D721Med (cell line): ENCODE results near the gene C15orf40.

ENCODE experiments used
- DNase-seq: peaks from one replicate; pipeline ENCODE4 v3.0.0; 2011; ENCODE audit warnings: low spot score; ENCODE audit not compliant: insufficient read length
- FAIRE-seq: peaks from 2 replicates; lab custom pipeline; 2011; peaks lifted over from hg19 to GRCh38; lab: Jason Lieb, UNC
- CTCF ChIP-seq: IDR thresholded peaks from 2 replicates; pipeline ENCODE4 v1.5.1; 2012; ENCODE audit warnings: mild to moderate bottlenecking, control low read depth; ENCODE audit not compliant: insufficient read depth; ENCODE audit errors: missing control alignments

Gene C15orf40

DNA sequence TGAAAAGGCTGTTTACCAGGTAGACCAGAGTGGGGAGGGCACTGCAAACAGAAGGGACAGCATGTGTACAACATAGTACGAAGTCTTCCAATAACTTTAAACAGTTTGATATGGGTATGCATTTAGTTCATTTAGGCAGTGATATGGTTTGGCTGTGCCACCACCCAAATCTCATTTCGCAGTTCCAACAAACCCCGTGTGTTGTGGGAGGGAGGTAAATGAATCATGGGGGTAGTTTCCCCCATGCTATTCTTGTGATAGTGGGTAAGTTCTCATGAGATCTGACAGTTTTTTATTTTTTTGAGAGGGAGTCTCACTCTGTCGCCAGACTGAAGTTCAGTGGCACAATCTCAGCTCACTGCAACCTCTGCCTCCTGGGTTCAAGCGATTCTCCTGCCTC, 33.0 kb downstream of the C15orf40 start:
- FAIRE-seq (no peak), DNase-seq (no peak)
- TF ChIP-seq CTCF, result no peak

DNA sequence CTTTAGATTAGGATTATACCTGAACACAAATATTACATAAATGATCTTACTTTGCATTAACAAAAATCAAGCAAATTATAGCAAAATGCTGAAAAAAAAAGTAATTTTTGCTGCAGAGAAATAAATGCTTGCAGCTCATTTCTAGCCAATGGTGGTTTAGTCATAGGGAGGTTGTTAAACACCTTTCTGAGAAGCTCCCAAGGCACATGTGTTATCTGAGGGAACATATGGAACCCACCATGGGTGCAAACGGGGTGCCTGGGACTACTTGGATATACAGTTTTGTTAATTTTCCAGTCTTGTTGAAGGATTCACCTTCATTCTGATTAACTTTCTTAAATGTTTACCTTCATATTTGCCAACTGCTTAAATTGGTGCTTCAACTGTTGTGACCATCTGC, 34.4 kb downstream of the C15orf40 start:
- no peak for TF ChIP-seq CTCF
- FAIRE-seq, result peak; percentile 11
- no peak for DNase-seq

DNA sequence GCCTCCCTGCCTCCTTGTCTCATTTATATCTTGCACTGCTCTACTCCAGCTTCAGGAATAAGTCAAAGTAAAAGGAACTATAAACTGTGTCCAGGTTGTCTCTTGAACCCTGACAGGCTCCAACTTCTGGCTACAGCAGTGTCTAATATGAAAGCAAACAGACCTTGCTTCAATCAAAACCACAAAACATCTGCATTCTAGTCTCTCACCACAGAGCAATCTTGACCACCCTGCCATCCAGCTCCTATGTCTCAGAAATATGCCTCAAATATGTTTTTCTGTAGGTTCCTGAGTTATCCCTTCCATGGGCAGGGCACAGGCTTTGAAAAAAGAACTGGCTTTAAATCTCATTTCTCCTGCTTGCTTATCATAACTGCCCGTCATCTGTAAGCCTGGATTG, 38.4 kb downstream of the C15orf40 start:
- no peak for TF ChIP-seq CTCF
- FAIRE-seq, result no peak
- DNase-seq, result no peak

GRCh38 chr15:82971218-82971984, 40.0 kb downstream of the C15orf40 start:
- DNase-seq, result no peak
- FAIRE-seq, result no peak
- no peak for TF ChIP-seq CTCF

DNA sequence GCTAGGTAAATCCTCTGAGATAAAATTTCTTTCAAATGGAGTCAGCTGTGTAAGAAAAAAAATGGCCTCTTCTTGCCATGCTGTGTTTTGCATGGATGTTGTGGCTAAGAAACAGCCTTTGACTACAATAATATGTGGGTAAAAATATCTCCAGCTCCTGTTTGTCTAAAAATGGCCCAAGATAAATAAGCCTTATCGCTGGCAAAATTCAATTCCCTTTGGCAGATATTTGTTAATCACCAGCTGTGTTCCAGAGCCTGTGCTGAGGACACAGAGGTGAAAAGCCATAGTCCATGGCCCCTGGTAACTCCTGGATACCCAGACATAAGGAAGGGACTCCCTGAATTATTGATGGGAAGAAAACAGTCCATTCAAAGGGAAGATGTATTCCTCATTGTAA, 40.7 kb downstream of the C15orf40 start:
- FAIRE-seq (no peak), DNase-seq (no peak)
- no peak for TF ChIP-seq CTCF

DNA sequence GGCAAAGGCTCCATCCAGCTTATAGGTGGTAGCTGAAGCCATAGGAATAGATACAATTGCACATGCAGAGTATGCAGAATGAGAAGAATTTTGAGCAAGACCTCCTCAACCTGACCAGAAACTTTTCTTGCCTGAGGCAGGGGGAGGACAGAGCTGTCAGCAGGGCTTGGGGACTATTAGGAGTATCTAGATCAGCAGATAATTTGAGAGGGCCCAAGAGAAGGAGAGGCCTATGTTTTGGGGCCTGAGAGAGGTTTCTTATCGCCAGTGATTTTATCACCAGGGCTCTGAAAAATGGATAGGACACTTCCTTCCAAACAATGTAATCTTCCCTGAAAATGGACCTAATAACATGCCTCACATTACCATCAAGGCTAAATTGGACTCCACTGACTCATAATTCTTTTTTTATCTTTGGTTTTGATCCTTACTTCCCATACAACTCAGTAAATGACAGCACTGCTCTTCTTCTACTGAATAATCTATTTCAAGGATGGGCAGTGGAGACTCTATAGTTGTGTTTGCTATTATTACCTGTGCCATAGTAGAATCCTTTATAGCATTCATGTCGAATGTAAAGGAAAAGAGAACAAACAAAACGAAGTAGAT, 41.3 kb downstream of the C15orf40 start:
- no peak for FAIRE-seq
- no peak for TF ChIP-seq CTCF

DNA sequence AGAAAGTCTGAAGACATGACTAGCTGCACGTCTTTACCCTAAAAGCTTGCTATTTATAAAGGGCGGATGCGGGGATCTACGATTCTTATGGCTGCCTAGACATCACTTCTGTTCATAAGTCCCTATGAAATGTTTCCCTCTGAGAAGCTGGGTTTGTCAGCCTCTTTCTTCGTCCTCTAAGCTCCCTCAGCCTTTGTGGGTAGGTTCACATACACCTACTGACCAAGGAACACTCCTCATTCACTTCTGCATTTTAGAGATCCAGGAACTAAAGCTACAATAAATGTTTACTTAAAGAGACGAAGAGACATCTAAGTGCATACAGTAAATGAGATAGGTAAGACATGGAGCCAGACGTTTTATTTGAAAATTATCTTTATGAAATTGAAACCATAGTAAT, 42.1 kb downstream of the C15orf40 start:
- DNase-seq (no peak), FAIRE-seq (no peak)
- TF ChIP-seq CTCF, result no peak

More for the DNA sequence above, 41.3 kb downstream of the C15orf40 start:
- no peak for DNase-seq
